T47D (cell line): Measurements from ENCODE around the gene LRP4.
"Not testable (repeated sequence)": the region's sequence is repeated elsewhere in the genome, so short reads cannot be mapped to it uniquely, and the experiment has no call there.

Source experiments
- DNase-seq, 2 experiments: peaks; one replicate each; pipeline versions ENCODE4 v3.0.0 to v3.0.0-alpha.2; 2011 to 2012; ENCODE audit warnings: low read depth in 1 of 2, low spot score in 1 of 2
- JUND ChIP-seq: IDR thresholded peaks from 2 replicates; pipeline ENCODE4 v1.6.1; 2012; ENCODE audit warnings: low read depth
- in situ Hi-C: cut with HindIII; loops from 2 replicates; pipeline ENCODE4 v1.10.0; 2016; ENCODE audit warnings: low sequenced_read_pairs, low pct_unique_long_range_greater_than_20kb

LRP4 gene

GRCh38 chr11:46944356-46945075 is 26.2 kb upstream of the LRP4 start:
- no peak for TF ChIP-seq JUND
- in situ Hi-C loops = no loop called here
- no peak for DNase-seq

GRCh38 chr11:46942172-46942571 is 23.8 kb upstream of the LRP4 start:
- no peak for TF ChIP-seq JUND
- in situ Hi-C loops = no loop called here
- no peak for DNase-seq

- peak; percentile 97 for DNase-seq
- in situ Hi-C loops = no loop called here
- no peak for TF ChIP-seq JUND
Measured at GRCh38 chr11:46936138-46937110, 18.1 kb upstream of the LRP4 start, which contains the start of gene CSTPP1. CSTPP1 (plus strand) TSS chr11:46936761; CDS start chr11:46936806, 45 bp downstream.

GRCh38 chr11:46930089-46930488 is 11.7 kb upstream of the LRP4 start:
- TF ChIP-seq JUND = no peak
- peak in 1 of 2 experiments; percentile 24 for DNase-seq
- in situ Hi-C loops = no loop called here

DNA sequence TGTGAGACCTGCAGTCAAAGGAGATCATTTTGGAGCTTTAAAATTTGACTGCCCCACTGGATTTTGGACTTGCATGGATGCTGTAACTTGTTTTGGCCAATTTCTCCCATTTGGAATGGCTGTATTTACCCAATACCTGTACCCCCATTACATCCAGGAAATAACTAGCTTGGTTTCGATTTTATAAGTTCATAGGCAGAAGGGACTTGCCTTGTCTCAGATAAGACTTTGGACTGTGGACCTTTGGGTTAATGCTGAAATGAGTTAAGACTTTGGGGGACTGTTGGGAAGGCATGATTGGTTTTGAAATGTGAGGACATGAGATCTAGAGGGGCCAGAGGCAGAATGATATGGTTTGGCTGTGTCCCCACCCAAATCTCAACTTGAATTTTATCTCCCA is 10.4 kb upstream of the LRP4 start:
- in situ Hi-C loops = not testable (repeated sequence)

DNA sequence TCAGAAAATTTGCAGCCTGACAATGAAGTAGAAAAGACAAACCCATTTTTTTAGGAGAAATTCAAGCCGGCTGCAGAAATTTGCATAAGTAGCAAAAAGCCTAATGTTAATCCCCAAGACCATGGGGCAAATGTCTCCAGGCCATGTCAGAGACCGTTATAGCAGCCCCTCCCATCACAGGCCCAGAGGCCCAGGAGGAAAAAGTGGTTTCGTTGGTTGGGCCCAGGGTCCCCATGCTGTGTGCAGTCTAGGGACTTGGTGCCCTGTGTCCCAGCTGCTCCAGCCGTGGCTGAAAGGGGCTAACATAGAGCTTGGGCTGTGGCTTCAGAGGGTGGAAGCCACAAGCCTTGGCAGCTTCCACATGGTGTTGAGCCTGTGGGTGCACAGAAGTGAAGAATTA is 9.6 kb upstream of the LRP4 start:
- in situ Hi-C loops, DNase-seq: not testable (repeated sequence)

More for the DNA sequence above, 10.4 kb upstream of the LRP4 start:
- DNase-seq = not testable (repeated sequence)

DNA sequence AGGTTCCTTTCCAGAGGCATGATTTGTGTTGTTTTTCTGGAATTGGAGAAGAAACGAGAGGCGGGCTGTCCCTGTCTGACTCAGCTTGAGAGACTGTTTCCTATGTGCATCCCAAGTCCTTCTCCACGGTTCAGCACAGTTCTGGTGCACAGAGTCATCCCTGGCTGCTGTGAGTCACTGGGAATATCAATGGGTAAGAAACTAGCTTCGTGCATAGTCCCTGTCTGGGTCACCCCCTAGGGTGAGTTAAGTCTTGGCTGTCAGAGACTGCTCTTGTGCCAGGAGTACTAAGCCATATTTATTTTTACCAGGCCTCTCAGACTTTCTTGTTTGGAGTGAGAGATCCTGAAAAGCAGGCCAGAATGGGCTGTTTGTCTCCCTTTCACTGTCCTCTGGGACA is 2.4 kb upstream of the LRP4 start:
- in situ Hi-C loops = no loop called here
- no peak for TF ChIP-seq JUND
- no peak for DNase-seq

DNA sequence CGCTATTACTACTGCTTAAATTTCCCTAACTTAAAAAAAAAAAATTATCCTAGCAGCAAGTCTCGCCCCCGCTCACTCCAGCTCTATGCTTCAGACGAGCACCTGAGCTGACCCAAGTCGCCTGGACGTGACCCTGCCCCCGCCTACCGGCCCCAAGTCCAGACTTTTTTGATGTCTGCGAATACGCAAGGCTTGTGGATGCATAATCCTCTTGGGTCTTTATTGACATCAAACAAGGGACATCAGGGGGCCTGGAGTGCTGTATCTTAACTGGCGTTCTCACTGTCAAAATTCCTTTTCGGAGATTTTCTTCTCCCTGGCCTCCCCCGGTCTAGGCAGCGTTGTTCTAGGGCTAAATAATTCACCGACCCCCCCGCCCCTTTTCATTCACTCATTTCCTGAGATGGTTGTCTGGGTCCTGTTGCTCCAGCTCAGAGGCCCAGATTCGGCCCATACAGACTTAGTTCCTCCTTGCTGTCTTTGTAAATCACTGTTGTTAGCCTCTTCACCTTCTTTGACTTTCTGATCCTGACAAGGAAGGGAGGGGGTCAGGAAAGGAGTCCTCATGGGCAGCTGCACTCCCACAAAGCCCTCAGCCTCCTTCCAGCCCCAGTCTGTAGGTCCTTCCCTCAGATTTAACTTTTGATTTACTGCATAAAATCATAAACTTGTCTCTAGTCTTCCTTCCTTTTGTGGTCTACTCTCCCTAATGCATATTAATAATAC is 601 bp upstream of the LRP4 start:
- no peak for DNase-seq
- in situ Hi-C loops = no loop called here

DNA sequence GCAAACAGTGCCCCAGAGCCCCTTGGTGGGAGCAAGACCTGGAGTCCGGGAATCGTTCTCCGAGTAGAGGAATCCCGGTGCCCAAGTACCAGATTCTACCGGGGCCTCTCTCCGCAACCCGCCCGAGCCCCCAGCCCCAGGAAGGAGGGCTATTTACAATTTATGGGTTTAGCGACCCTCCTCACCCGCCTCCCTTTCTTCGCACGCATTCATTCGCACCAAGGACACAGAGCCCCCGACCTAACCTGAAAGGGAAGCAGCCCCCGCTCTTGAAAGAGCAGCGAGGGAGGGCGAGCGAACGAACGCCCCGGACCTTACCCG is 628 bp downstream of the LRP4 start:
- DNase-seq = no peak
- no peak for TF ChIP-seq JUND
- in situ Hi-C loops = no loop called here

More for the DNA sequence above, 601 bp upstream of the LRP4 start:
- TF ChIP-seq JUND = no peak

GRCh38 chr11:46917109-46917761 is 1.1 kb downstream of the LRP4 start:
- TF ChIP-seq JUND = no peak
- in situ Hi-C loops = no loop called here
- no peak for DNase-seq

- DNase-seq = peak; percentile 68 to 96
- TF ChIP-seq JUND = no peak
- in situ Hi-C loops = no loop called here
Measured at GRCh38 chr11:46916286-46917108, 1.9 kb downstream of the LRP4 start.
